Neural cell (in vitro differentiated cells): ENCODE measurements around the gene TSGA10.

ENCODE experiments used
- EP300 ChIP-seq: fragments of 450-650 bp; conservative IDR thresholded peaks from 2 replicates; pipeline ENCODE4 v1.6.1; 2014; ENCODE audit warnings: antibody characterized with exemption, mild to moderate bottlenecking, moderate library complexity; ENCODE audit not compliant: poor library complexity, severe bottlenecking
- EZH2 ChIP-seq: fragments of 200-600, 300-800 bp; shearing (Covaris generic), sonication (generic); IDR thresholded peaks from 2 replicates; pipeline ENCODE4 v1.6.1; 2014; ENCODE audit warnings: antibody characterized with exemption, low read length, borderline replicate concordance, mild to moderate bottlenecking; ENCODE audit not compliant: insufficient read depth, poor library complexity, severe bottlenecking
- MXI1 ChIP-seq: fragments of 450-650 bp; conservative IDR thresholded peaks from 2 replicates; pipeline ENCODE4 v1.6.1; 2014; ENCODE audit warnings: antibody characterized with exemption, mild to moderate bottlenecking; ENCODE audit not compliant: poor library complexity, severe bottlenecking
- POLR2AphosphoS5 ChIP-seq: IDR thresholded peaks from 2 replicates; pipeline ENCODE4 v1.6.1; 2012
- RAD21 ChIP-seq: fragments of 450-650 bp; conservative IDR thresholded peaks from 2 replicates; pipeline ENCODE4 v1.6.1; 2014; ENCODE audit warnings: antibody characterized with exemption, mild to moderate bottlenecking, moderate library complexity
- SMC3 ChIP-seq: fragments of 450-650 bp; conservative IDR thresholded peaks from 2 replicates; pipeline ENCODE4 v1.6.1; 2014; ENCODE audit warnings: antibody characterized with exemption, mild to moderate bottlenecking, moderate library complexity; ENCODE audit not compliant: poor library complexity
- TAF1 ChIP-seq: IDR thresholded peaks from 2 replicates; pipeline ENCODE4 v1.6.1; 2012; ENCODE audit warnings: low read depth
- TF ChIP-seq, protein P1 (sequence below): fragments of 450-650 bp; IDR thresholded peaks from 2 replicates; pipeline ENCODE4 v1.5.1; 2014; ENCODE audit warnings: antibody characterized with exemption, mild to moderate bottlenecking, moderate library complexity; ENCODE audit not compliant: poor library complexity, severe bottlenecking

DNA sequence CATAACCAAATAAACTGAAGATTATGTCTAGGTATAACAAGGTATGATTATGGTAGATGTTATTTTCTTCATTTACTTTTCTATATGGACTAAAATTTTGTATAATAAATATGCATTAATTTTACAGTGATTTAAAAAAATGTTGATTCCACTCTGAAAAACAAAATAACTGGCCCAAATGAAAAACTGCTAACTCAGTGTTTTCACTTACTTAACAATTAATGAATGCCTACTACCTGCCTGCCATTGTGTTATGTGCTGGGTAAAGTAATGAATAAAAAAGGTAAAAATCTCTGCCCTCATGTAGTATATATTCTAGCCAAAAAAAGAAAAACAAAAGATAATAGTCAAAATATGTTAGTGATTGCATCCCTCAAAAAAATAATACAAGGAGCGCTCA lies 42.8 kb downstream of the TSGA10 start:
- TF ChIP-seq POLR2AphosphoS5 (no peak), EP300 (no peak), TAF1 (no peak), RAD21 (no peak), EZH2 (no peak), SMC3 (no peak), MXI1 (no peak)
- TF ChIP-seq, protein P1, sequence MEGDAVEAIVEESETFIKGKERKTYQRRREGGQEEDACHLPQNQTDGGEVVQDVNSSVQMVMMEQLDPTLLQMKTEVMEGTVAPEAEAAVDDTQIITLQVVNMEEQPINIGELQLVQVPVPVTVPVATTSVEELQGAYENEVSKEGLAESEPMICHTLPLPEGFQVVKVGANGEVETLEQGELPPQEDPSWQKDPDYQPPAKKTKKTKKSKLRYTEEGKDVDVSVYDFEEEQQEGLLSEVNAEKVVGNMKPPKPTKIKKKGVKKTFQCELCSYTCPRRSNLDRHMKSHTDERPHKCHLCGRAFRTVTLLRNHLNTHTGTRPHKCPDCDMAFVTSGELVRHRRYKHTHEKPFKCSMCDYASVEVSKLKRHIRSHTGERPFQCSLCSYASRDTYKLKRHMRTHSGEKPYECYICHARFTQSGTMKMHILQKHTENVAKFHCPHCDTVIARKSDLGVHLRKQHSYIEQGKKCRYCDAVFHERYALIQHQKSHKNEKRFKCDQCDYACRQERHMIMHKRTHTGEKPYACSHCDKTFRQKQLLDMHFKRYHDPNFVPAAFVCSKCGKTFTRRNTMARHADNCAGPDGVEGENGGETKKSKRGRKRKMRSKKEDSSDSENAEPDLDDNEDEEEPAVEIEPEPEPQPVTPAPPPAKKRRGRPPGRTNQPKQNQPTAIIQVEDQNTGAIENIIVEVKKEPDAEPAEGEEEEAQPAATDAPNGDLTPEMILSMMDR, result no peak
